Thyroid gland (tissue), 4 donors: ENCODE results near the gene CBLB.

ENCODE experiments used
- POLR2A ChIP-seq, 2 donors: fragments of 450-650 bp; IDR thresholded peaks; one replicate each; pipeline ENCODE4 v1.6.1; 2017; ENCODE audit warnings: antibody characterized with exemption in 2 of 2, mild to moderate bottlenecking in 2 of 2, moderate library complexity in 1 of 2
- TF ChIP-seq, protein P1 (sequence below), 6 experiments: fragments of 200-600 bp in 3 of 6; fragments of 450-650 bp in 3 of 6; sonication (generic) in 3 of 6; IDR thresholded peaks; one replicate each; pipeline ENCODE4 v1.5.1; 2016 to 2019; ENCODE audit warnings: antibody characterized with exemption in 6 of 6, mild to moderate bottlenecking in 2 of 6, inconsistent platforms in 1 of 6, moderate library complexity in 1 of 6

GRCh38 chr3:105700575-105700974, 168.2 kb downstream of the CBLB start:
- TF ChIP-seq, protein P1, sequence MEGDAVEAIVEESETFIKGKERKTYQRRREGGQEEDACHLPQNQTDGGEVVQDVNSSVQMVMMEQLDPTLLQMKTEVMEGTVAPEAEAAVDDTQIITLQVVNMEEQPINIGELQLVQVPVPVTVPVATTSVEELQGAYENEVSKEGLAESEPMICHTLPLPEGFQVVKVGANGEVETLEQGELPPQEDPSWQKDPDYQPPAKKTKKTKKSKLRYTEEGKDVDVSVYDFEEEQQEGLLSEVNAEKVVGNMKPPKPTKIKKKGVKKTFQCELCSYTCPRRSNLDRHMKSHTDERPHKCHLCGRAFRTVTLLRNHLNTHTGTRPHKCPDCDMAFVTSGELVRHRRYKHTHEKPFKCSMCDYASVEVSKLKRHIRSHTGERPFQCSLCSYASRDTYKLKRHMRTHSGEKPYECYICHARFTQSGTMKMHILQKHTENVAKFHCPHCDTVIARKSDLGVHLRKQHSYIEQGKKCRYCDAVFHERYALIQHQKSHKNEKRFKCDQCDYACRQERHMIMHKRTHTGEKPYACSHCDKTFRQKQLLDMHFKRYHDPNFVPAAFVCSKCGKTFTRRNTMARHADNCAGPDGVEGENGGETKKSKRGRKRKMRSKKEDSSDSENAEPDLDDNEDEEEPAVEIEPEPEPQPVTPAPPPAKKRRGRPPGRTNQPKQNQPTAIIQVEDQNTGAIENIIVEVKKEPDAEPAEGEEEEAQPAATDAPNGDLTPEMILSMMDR (IDR thresholded peaks at IDR 0.05) = no peak
- TF ChIP-seq POLR2A (IDR thresholded peaks at IDR 0.05) = no peak
